ENCODE data around the gene FAM151B.
"Not testable (repeated sequence)": the region's sequence is repeated elsewhere in the genome, so short reads cannot be mapped to it uniquely, and the experiment has no call there.

DNA sequence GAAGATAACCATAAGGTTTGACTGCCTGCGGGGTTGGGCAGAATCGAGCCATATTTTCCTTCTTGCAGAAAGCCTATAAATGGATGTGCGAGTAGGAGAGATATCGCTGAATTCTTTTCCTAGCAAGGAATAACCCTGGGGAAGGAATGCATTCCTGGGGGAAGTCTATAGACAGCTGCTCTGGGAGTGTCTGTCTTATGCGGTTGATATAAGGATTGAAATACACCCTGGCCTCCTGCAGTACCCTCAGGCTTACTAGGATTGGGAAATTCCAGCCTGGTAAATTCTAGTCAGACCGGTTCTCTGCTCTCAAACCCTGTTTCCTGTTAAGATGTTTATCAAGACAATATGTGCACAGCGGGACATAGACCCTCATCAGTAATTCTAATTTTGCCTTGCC is 5.5 kb downstream of the FAM151B start:
- TF ChIP-seq, protein P1, sequence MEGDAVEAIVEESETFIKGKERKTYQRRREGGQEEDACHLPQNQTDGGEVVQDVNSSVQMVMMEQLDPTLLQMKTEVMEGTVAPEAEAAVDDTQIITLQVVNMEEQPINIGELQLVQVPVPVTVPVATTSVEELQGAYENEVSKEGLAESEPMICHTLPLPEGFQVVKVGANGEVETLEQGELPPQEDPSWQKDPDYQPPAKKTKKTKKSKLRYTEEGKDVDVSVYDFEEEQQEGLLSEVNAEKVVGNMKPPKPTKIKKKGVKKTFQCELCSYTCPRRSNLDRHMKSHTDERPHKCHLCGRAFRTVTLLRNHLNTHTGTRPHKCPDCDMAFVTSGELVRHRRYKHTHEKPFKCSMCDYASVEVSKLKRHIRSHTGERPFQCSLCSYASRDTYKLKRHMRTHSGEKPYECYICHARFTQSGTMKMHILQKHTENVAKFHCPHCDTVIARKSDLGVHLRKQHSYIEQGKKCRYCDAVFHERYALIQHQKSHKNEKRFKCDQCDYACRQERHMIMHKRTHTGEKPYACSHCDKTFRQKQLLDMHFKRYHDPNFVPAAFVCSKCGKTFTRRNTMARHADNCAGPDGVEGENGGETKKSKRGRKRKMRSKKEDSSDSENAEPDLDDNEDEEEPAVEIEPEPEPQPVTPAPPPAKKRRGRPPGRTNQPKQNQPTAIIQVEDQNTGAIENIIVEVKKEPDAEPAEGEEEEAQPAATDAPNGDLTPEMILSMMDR (IDR thresholded peaks at IDR 0.05; ENCODE audit: low read length): not testable (repeated sequence)
- TF ChIP-seq EZH2phosphoT487 (IDR thresholded peaks at IDR 0.05; ENCODE audit: low read length): not testable (repeated sequence)

Data from MM.1S (cell line).